ENCODE measurements around the gene PLCD3. TPM values are rescaled to one million over a fixed set of nuclear protein-coding genes. Genes with fewer than 3 reads are reported as not detected.
A peak's percentile ranks its signal among the peaks of the same experiment; 100 is the strongest.

Gene PLCD3
- total and polyA plus RNA-seq, 2 of the 13 experiments (the other 11 are each of a cell fraction or from before 2014, with no cell fraction given), result 11.3 to 39.1 TPM

- TF ChIP-seq, protein P1, sequence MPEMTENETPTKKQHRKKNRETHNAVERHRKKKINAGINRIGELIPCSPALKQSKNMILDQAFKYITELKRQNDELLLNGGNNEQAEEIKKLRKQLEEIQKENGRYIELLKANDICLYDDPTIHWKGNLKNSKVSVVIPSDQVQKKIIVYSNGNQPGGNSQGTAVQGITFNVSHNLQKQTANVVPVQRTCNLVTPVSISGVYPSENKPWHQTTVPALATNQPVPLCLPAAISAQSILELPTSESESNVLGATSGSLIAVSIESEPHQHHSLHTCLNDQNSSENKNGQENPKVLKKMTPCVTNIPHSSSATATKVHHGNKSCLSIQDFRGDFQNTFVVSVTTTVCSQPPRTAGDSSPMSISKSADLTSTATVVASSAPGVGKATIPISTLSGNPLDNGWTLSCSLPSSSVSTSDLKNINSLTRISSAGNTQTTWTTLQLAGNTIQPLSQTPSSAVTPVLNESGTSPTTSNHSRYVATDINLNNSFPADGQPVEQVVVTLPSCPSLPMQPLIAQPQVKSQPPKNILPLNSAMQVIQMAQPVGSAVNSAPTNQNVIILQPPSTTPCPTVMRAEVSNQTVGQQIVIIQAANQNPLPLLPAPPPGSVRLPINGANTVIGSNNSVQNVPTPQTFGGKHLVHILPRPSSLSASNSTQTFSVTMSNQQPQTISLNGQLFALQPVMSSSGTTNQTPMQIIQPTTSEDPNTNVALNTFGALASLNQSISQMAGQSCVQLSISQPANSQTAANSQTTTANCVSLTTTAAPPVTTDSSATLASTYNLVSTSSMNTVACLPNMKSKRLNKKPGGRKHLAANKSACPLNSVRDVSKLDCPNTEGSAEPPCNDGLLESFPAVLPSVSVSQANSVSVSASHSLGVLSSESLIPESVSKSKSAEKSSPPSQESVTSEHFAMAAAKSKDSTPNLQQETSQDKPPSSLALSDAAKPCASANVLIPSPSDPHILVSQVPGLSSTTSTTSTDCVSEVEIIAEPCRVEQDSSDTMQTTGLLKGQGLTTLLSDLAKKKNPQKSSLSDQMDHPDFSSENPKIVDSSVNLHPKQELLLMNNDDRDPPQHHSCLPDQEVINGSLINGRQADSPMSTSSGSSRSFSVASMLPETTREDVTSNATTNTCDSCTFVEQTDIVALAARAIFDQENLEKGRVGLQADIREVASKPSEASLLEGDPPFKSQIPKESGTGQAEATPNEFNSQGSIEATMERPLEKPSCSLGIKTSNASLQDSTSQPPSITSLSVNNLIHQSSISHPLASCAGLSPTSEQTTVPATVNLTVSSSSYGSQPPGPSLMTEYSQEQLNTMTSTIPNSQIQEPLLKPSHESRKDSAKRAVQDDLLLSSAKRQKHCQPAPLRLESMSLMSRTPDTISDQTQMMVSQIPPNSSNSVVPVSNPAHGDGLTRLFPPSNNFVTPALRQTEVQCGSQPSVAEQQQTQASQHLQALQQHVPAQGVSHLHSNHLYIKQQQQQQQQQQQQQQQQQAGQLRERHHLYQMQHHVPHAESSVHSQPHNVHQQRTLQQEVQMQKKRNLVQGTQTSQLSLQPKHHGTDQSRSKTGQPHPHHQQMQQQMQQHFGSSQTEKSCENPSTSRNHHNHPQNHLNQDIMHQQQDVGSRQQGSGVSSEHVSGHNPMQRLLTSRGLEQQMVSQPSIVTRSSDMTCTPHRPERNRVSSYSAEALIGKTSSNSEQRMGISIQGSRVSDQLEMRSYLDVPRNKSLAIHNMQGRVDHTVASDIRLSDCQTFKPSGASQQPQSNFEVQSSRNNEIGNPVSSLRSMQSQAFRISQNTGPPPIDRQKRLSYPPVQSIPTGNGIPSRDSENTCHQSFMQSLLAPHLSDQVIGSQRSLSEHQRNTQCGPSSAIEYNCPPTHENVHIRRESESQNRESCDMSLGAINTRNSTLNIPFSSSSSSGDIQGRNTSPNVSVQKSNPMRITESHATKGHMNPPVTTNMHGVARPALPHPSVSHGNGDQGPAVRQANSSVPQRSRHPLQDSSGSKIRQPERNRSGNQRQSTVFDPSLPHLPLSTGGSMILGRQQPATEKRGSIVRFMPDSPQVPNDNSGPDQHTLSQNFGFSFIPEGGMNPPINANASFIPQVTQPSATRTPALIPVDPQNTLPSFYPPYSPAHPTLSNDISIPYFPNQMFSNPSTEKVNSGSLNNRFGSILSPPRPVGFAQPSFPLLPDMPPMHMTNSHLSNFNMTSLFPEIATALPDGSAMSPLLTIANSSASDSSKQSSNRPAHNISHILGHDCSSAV (CRISPR knock-in tag; IDR thresholded peaks at IDR 0.05; ENCODE audit: borderline replicate concordance), result 0 out of 2 replicates have a peak, but pooled peaks have one; percentile 69
- peak; percentile 79 for TF ChIP-seq DNMT3B (CRISPR knock-in tag; conservative IDR thresholded peaks at IDR 0.05)
- no peak; the same call in 1 of the 2 replicates for TF ChIP-seq ZNF503 (CRISPR knock-in tag; IDR thresholded peaks at IDR 0.05)
- TF ChIP-seq MAFK (conservative IDR thresholded peaks at IDR 0.05 in 1 of 2, IDR thresholded peaks at IDR 0.05 in 1 of 2; ENCODE audit: low read length in 2 of 2), result no peak
- TF ChIP-seq CEBPB (IDR thresholded peaks at IDR 0.05; ENCODE audit: borderline replicate concordance, low read depth, low read length), result peak; percentile 66
- no peak for TF ChIP-seq CBX2 (IDR thresholded peaks at IDR 0.05; ENCODE audit: low read depth, low read length)
- TF ChIP-seq CBX2 (CRISPR knock-in tag; IDR thresholded peaks at IDR 0.05; ENCODE audit: low read depth), result no peak; the same call in 1 of the 2 replicates
- TF ChIP-seq, protein P2, sequence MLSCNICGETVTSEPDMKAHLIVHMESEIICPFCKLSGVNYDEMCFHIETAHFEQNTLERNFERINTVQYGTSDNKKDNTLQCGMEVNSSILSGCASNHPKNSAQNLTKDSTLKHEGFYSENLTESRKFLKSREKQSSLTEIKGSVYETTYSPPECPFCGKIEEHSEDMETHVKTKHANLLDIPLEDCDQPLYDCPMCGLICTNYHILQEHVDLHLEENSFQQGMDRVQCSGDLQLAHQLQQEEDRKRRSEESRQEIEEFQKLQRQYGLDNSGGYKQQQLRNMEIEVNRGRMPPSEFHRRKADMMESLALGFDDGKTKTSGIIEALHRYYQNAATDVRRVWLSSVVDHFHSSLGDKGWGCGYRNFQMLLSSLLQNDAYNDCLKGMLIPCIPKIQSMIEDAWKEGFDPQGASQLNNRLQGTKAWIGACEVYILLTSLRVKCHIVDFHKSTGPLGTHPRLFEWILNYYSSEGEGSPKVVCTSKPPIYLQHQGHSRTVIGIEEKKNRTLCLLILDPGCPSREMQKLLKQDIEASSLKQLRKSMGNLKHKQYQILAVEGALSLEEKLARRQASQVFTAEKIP (CRISPR knock-in tag; IDR thresholded peaks at IDR 0.05; ENCODE audit: borderline replicate concordance), result no peak
- peak; percentile 80 for TF ChIP-seq ZNF280D (CRISPR knock-in tag; IDR thresholded peaks at IDR 0.05)
These were observed 71.3 kb downstream of the PLCD3 start, which contains the start of gene NMT1 (continued) for GRCh38 chr17:45060797-45061605.
